Sigmoid colon (tissue), 4 donors: ENCODE results near the gene LNPK.

Source experiments
- CTCF ChIP-seq, 4 experiments: fragments of 450-650 bp in 3 of 4; fragments of 200-600 bp in 1 of 4; IDR thresholded peaks; one replicate each; pipeline ENCODE4 v1.5.1; 2016 to 2019; ENCODE audit warnings: antibody characterized with exemption in 4 of 4, mild to moderate bottlenecking in 3 of 4, moderate library complexity in 2 of 4
- POLR2A ChIP-seq, 2 donors: fragments of 450-650 bp; IDR thresholded peaks; one replicate each; pipeline ENCODE4 v1.6.1; 2016; ENCODE audit warnings: antibody characterized with exemption in 2 of 2, mild to moderate bottlenecking in 2 of 2, moderate library complexity in 2 of 2
- POLR2AphosphoS5 ChIP-seq, 4 donors: sonication (generic); formaldehyde crosslinking; IDR thresholded peaks; one replicate each; pipeline ENCODE4 v1.6.1; 2017; ENCODE audit warnings: antibody characterized with exemption in 4 of 4

- no peak for TF ChIP-seq CTCF (IDR thresholded peaks at IDR 0.05)
- TF ChIP-seq POLR2A (IDR thresholded peaks at IDR 0.05): no peak
- no peak for TF ChIP-seq POLR2AphosphoS5 (IDR thresholded peaks at IDR 0.05)
Observed at GRCh38 chr2:175999283-175999819, 2.7 kb downstream of the LNPK start.
